Muscle of back (tissue), 11 donors: ENCODE data around the gene MCF2L2. TPM values are rescaled to one million over a fixed set of nuclear protein-coding genes. Genes with fewer than 3 reads are reported as not detected.
A peak's percentile ranks its signal among the peaks of the same experiment; 100 is the strongest.
"Not testable (repeated sequence)": the region's sequence is repeated elsewhere in the genome, so short reads cannot be mapped to it uniquely, and the experiment has no call there.

Experiments
- DNase-seq, 3 donors: peaks; one replicate each; pipeline versions ENCODE4 v3.0.0 to v3.0.0-alpha.2; 2013
- polyA plus RNA-seq, 10 donors: library from polyadenylated mRNA; unstranded; fragments of 120-200 nt; gene quantifications; one replicate each; pipeline ENCODE4 v1.2.1, GENCODE V29; 2013; ENCODE audit not compliant: insufficient read length in 10 of 10

Gene MCF2L2
- polyA plus RNA-seq, 10 donors, result 0.16 to 0.65 (median 0.39) TPM

- peak; percentile 86 to 95 (median 88) for DNase-seq
These were observed 19.0 kb upstream of the MCF2L2 start for GRCh38 chr3:183447206-183448001.

GRCh38 chr3:183446838-183447205, 18.4 kb upstream of the MCF2L2 start:
- DNase-seq, result no peak

GRCh38 chr3:183444748-183445147, 16.3 kb upstream of the MCF2L2 start:
- no peak for DNase-seq

- no peak for DNase-seq
These were observed 15.3 kb upstream of the MCF2L2 start for GRCh38 chr3:183443395-183444385.

GRCh38 chr3:183442994-183443393, 14.6 kb upstream of the MCF2L2 start:
- DNase-seq, result no peak

- not testable (repeated sequence) for DNase-seq
These were observed 12.1 kb upstream of the MCF2L2 start for GRCh38 chr3:183440521-183440920.

GRCh38 chr3:183439515-183439914, 11.1 kb upstream of the MCF2L2 start:
- DNase-seq, result no peak

- no peak for DNase-seq
These were observed 10.3 kb upstream of the MCF2L2 start for GRCh38 chr3:183438735-183439134.

- no peak for DNase-seq
These were observed 9.5 kb upstream of the MCF2L2 start for GRCh38 chr3:183437666-183438564.

GRCh38 chr3:183437061-183437460, 8.6 kb upstream of the MCF2L2 start:
- no peak for DNase-seq

- no peak for DNase-seq
These were observed 7.2 kb upstream of the MCF2L2 start for GRCh38 chr3:183435661-183436060.

GRCh38 chr3:183434992-183435391, 6.6 kb upstream of the MCF2L2 start:
- DNase-seq, result no peak

GRCh38 chr3:183434503-183434902, 6.1 kb upstream of the MCF2L2 start:
- DNase-seq, result no peak

GRCh38 chr3:183430325-183430957, 2.0 kb upstream of the MCF2L2 start:
- DNase-seq, result no peak

- peak in 2 of 3 donors; percentile 49 to 76 for DNase-seq
These were observed 458 bp downstream of the MCF2L2 start for GRCh38 chr3:183427876-183428446.

GRCh38 chr3:183427196-183427875, 1.1 kb downstream of the MCF2L2 start:
- DNase-seq, result no peak

- not testable (repeated sequence) for DNase-seq
These were observed 9.6 kb downstream of the MCF2L2 start for GRCh38 chr3:183418807-183419206.

GRCh38 chr3:183411216-183411922, 17.1 kb downstream of the MCF2L2 start:
- DNase-seq, result no peak

- DNase-seq, result no peak
These were observed 17.7 kb downstream of the MCF2L2 start for GRCh38 chr3:183410759-183411158.
